ENCODE data around the gene PLA2G2D.
"Not testable (repeated sequence)": the region's sequence is repeated elsewhere in the genome, so short reads cannot be mapped to it uniquely, and the experiment has no call there.

Gene PLA2G2D

GRCh38 chr1:20143318-20143717, 24.0 kb upstream of the PLA2G2D start:
- DNase-seq (ENCODE audit: low read depth), result no peak

GRCh38 chr1:20142001-20142710, 22.8 kb upstream of the PLA2G2D start:
- DNase-seq (ENCODE audit: low read depth), result no peak

GRCh38 chr1:20141466-20141865, 22.1 kb upstream of the PLA2G2D start:
- no peak for DNase-seq (ENCODE audit: low read depth)

- DNase-seq (ENCODE audit: low read depth), result no peak
Observed at GRCh38 chr1:20141001-20141400, 21.7 kb upstream of the PLA2G2D start.

GRCh38 chr1:20139776-20140612, 20.7 kb upstream of the PLA2G2D start:
- no peak for DNase-seq (ENCODE audit: low read depth)

- DNase-seq (ENCODE audit: low read depth), result no peak
Observed at GRCh38 chr1:20138961-20139550, 19.7 kb upstream of the PLA2G2D start, which contains the start of gene PLA2G2F. Gene PLA2G2F (plus strand): TSS chr1:20139323. CDS start chr1:20139428, 105 bp downstream.

- no peak for DNase-seq (ENCODE audit: low read depth)
Observed at GRCh38 chr1:20138346-20138745, 19.0 kb upstream of the PLA2G2D start.

GRCh38 chr1:20137604-20138003, 18.3 kb upstream of the PLA2G2D start:
- DNase-seq (ENCODE audit: low read depth), result no peak

GRCh38 chr1:20137055-20137454, 17.7 kb upstream of the PLA2G2D start:
- no peak for DNase-seq (ENCODE audit: low read depth)

GRCh38 chr1:20136249-20136648, 16.9 kb upstream of the PLA2G2D start:
- no peak for DNase-seq (ENCODE audit: low read depth)

GRCh38 chr1:20134995-20135394, 15.7 kb upstream of the PLA2G2D start:
- DNase-seq (ENCODE audit: low read depth), result no peak

GRCh38 chr1:20130518-20130917, 11.2 kb upstream of the PLA2G2D start:
- DNase-seq (ENCODE audit: low read depth), result not testable (repeated sequence)

GRCh38 chr1:20126806-20127440, 7.6 kb upstream of the PLA2G2D start:
- DNase-seq (ENCODE audit: low read depth), result no peak

GRCh38 chr1:20126041-20126805, 6.9 kb upstream of the PLA2G2D start:
- DNase-seq (ENCODE audit: low read depth), result no peak

GRCh38 chr1:20125100-20125499, 5.8 kb upstream of the PLA2G2D start:
- DNase-seq (ENCODE audit: low read depth), result no peak

GRCh38 chr1:20124456-20125057, 5.2 kb upstream of the PLA2G2D start:
- no peak for DNase-seq (ENCODE audit: low read depth)

GRCh38 chr1:20123722-20124455, 4.6 kb upstream of the PLA2G2D start:
- DNase-seq (ENCODE audit: low read depth), result no peak

- no peak for DNase-seq (ENCODE audit: low read depth)
Observed at GRCh38 chr1:20120796-20121195, 1.5 kb upstream of the PLA2G2D start.

GRCh38 chr1:20117236-20117635, 2.1 kb downstream of the PLA2G2D start:
- no peak for DNase-seq (ENCODE audit: low read depth)

GRCh38 chr1:20115916-20116315, 3.4 kb downstream of the PLA2G2D start:
- DNase-seq (ENCODE audit: low read depth), result no peak

- DNase-seq (ENCODE audit: low read depth), result no peak
Observed at GRCh38 chr1:20115479-20115878, 3.9 kb downstream of the PLA2G2D start.
